SK-N-SH (cell line): ENCODE measurements around the gene MYO16. TPM values are rescaled to one million over a fixed set of nuclear protein-coding genes. Genes with fewer than 3 reads are reported as not detected.

Experiments used
- CTCF ChIA-PET: fragments of 300-600, 350-600 bp; formaldehyde crosslinking; extraction: SDS; loops from one replicate; lab custom pipeline; 2021; lab: Yijun Ruan, JAX
- POLR2A ChIA-PET: fragments of 350-600 bp; sonication (Branson Sonifier 250); formaldehyde crosslinking; extraction: SDS; loops from one replicate; lab custom pipeline; 2020; ENCODE audit warnings: antibody characterized with exemption, inconsistent platforms; lab: Yijun Ruan, JAX
- DNase-seq: peaks from one replicate; pipeline ENCODE4 v3.0.0; 2012
- H2AFZ ChIP-seq: fragments of 200-600 bp; sonication (generic); 2 replicates; pipeline ENCODE4 v1.8.1; 2016; ENCODE audit warnings: antibody characterized with exemption, mild to moderate bottlenecking, low read depth
- H3F3A ChIP-seq: fragments of 200-600 bp; sonication (generic); replicated peaks from 2 replicates; pipeline ENCODE3; 2016; ENCODE audit warnings: antibody characterized with exemption, mild to moderate bottlenecking; ENCODE audit not compliant: insufficient read depth
- H3K27ac ChIP-seq, 2 experiments: fragments of 200-500 bp in 1 of 2; fragments of 200-600 bp in 1 of 2; sonication (Bioruptor generic) in 1 of 2; sonication (generic), shearing (Covaris generic) in 1 of 2; 2 replicates each; pipeline versions ENCODE4 v1.5.1 to v1.6.1; 2014 to 2016; ENCODE audit warnings: low read depth in 2 of 2, inconsistent platforms in 1 of 2, low read length in 1 of 2, mild to moderate bottlenecking in 1 of 2, mixed read lengths in 1 of 2
- H3K27me3 ChIP-seq: fragments of 200-600 bp; sonication (generic), shearing (Covaris generic); 2 replicates; pipeline ENCODE4 v1.6.1; 2016; ENCODE audit warnings: mixed run types; ENCODE audit not compliant: insufficient read depth
- H3K36me3 ChIP-seq, 2 experiments: fragments of 200-500 bp in 1 of 2; fragments of 200-600 bp in 1 of 2; sonication (Bioruptor generic) in 1 of 2; sonication (generic) in 1 of 2; replicated peaks in 1 of 2; 2 replicates each; pipeline versions ENCODE3 to v1.5.1; 2014 to 2016; ENCODE audit warnings: low read length in 1 of 2, mild to moderate bottlenecking in 1 of 2; ENCODE audit not compliant: insufficient read depth in 2 of 2, control insufficient read depth in 1 of 2
- H3K4me1 ChIP-seq, 2 experiments: fragments of 200-500 bp in 1 of 2; fragments of 200-600 bp in 1 of 2; sonication (Bioruptor generic) in 1 of 2; sonication (generic), shearing (Covaris generic) in 1 of 2; 2 replicates each; pipeline versions ENCODE4 v1.5.1 to v1.6.1; 2014 to 2016; ENCODE audit warnings: low read depth in 1 of 2, low read length in 1 of 2, mixed run types in 1 of 2; ENCODE audit not compliant: insufficient read depth in 2 of 2, control insufficient read depth in 1 of 2
- H3K4me2 ChIP-seq: fragments of 200-600 bp; sonication (generic), shearing (Covaris generic); 2 replicates; pipeline ENCODE4 v1.6.1; 2017; ENCODE audit warnings: mixed run types
- H3K4me3 ChIP-seq, 2 experiments: fragments of 200-500 bp in 1 of 2; fragments of 200-600 bp in 1 of 2; sonication (Bioruptor generic) in 1 of 2; sonication (generic), shearing (Covaris generic) in 1 of 2; 2 replicates each; pipeline versions ENCODE4 v1.5.1 to v1.8.1; 2014 to 2016; ENCODE audit warnings: low read depth in 2 of 2, inconsistent platforms in 1 of 2, low read length in 1 of 2, mild to moderate bottlenecking in 1 of 2, mixed read lengths in 1 of 2, moderate library complexity in 1 of 2
- H3K79me2 ChIP-seq: fragments of 200-600 bp; sonication (generic); 2 replicates; pipeline ENCODE4 v1.8.1; 2017; ENCODE audit warnings: mild to moderate bottlenecking; ENCODE audit not compliant: insufficient read depth
- H3K9ac ChIP-seq: fragments of 200-600 bp; sonication (generic); 2 replicates; pipeline ENCODE4 v1.6.1; 2017; ENCODE audit warnings: mixed run types
- H3K9me2 ChIP-seq: fragments of 200-600 bp; sonication (generic); 2 replicates; pipeline ENCODE4 v1.6.1; 2017; ENCODE audit warnings: mixed run types
- H3K9me3 ChIP-seq: fragments of 200-600 bp; sonication (generic); 2 replicates; pipeline ENCODE4 v1.6.1; 2017; ENCODE audit warnings: mixed run types, mild to moderate bottlenecking, moderate library complexity
- H4K20me1 ChIP-seq: fragments of 200-600 bp; sonication (generic); 2 replicates; pipeline ENCODE4 v1.6.1; 2017; ENCODE audit warnings: mild to moderate bottlenecking, mixed run types; ENCODE audit not compliant: insufficient read depth
- ELF1 ChIP-seq: IDR thresholded peaks from 2 replicates; pipeline ENCODE4 v1.4.0; 2012
- IRF3 ChIP-seq: fragments of 150-350 bp; IDR thresholded peaks from 2 replicates; pipeline ENCODE4 v1.6.1; 2016; ENCODE audit warnings: mild to moderate bottlenecking, low read depth, low read length
- JUND ChIP-seq: IDR thresholded peaks from 2 replicates; pipeline ENCODE4 v1.4.0; 2012
- MEF2A ChIP-seq: IDR thresholded peaks from 2 replicates; pipeline ENCODE4 v1.4.0; 2012; ENCODE audit warnings: low read depth, borderline replicate concordance
- MXI1 ChIP-seq: IDR thresholded peaks from 2 replicates; pipeline ENCODE4 v1.6.1; 2012; ENCODE audit warnings: mild to moderate bottlenecking, low read depth, low read length, improper control_type of control experiment
- NFIC ChIP-seq: IDR thresholded peaks from 2 replicates; pipeline ENCODE4 v1.4.0; 2012; ENCODE audit warnings: borderline replicate concordance
- NRF1 ChIP-seq: IDR thresholded peaks from 2 replicates; pipeline ENCODE4 v1.6.1; 2012; ENCODE audit warnings: low read depth, mild to moderate bottlenecking, low read length
- PBX3 ChIP-seq: IDR thresholded peaks from 2 replicates; pipeline ENCODE4; 2012
- REST ChIP-seq: IDR thresholded peaks from 2 replicates; pipeline ENCODE4 v1.6.1; 2012; ENCODE audit warnings: mild to moderate bottlenecking, low read depth, low read length, moderate library complexity
- TCF12 ChIP-seq: IDR thresholded peaks from 2 replicates; pipeline ENCODE4 v1.4.0; 2012
- USF2 ChIP-seq: fragments of 150-350 bp; IDR thresholded peaks from 2 replicates; pipeline ENCODE4 v1.6.1; 2017; ENCODE audit warnings: antibody characterized with exemption, low read length, low read depth, borderline replicate concordance
- WGBS: methylation state at CpG from one replicate; pipeline ENCODE4 v1.1.6; 2017; ENCODE audit warnings: low lambda C conversion rate; 5-methylcytosine and 5-hydroxymethylcytosine counted together
- polyA plus RNA-seq, 3 experiments: library from polyadenylated mRNA; depleted of rRNA; stranded (reverse); fragments of >200 nt; gene quantifications; 2 replicates each; pipeline ENCODE4 v1.2.3, GENCODE V29; 2012

The MYO16 gene
- polyA plus RNA-seq, 1 of the 3 experiments (the other 2 are of a cell fraction) = 0.07 TPM

GRCh38 chr13:108638901-108639300 lies 9.5 kb downstream of the MYO16 start:
- no peaks in the 10 kb centered on the region for H4K20me1 ChIP-seq
- no peaks in the 10 kb centered on the region for H3K4me1 ChIP-seq
- CTCF ChIA-PET = no interaction called here
- H3K79me2 ChIP-seq = no peaks in the 10 kb centered on the region
- no peaks in the 10 kb centered on the region for H3K9me3 ChIP-seq
- DNase-seq = no peak
- no peaks in the 10 kb centered on the region for H3K27me3 ChIP-seq
- whole genome bisulfite sequencing = 41% methylated on average over 4 of the region's 4 CpGs
- POLR2A ChIA-PET = no interaction called here
- no peak overlapping the region for H3K27ac ChIP-seq
- no peaks in the 10 kb centered on the region for H3F3A ChIP-seq
- H3K4me3 ChIP-seq = no peak overlapping the region
- TF ChIP-seq USF2 = no peak
- TF ChIP-seq MEF2A = no peak
- no peak for TF ChIP-seq NFIC
- no peak for TF ChIP-seq JUND
- TF ChIP-seq NRF1 = no peak
- TF ChIP-seq ELF1 = no peak
- no peak for TF ChIP-seq IRF3
- TF ChIP-seq PBX3 = no peak
- TF ChIP-seq TCF12 = no peak
- no peak for TF ChIP-seq REST
- TF ChIP-seq MXI1 = no peak
- TF ChIP-seq, all 33 proteins: peak for 0
- Histone ChIP-seq H3K4me2 (no peak overlapping the region), H2AFZ (no peak overlapping the region), H3K9me2 (no peaks in the 10 kb centered on the region), H3K9ac (no peak overlapping the region), H3K36me3 (no peaks in the 10 kb centered on the region)
